ENCODE data around the gene NFIA. TPM values are rescaled to one million over a fixed set of nuclear protein-coding genes. Genes with fewer than 3 reads are reported as not detected.

NFIA gene
- total RNA-seq, 1 experiment from 2014 or later, result 20.9 TPM

- in situ Hi-C loops (cut with HindIII; ENCODE audit: low pct_unique_long_range_greater_than_20kb, low sequenced_read_pairs) (no loop called here), intact Hi-C loops (cut with micrococcal nuclease; ENCODE audit: unreplicated experiment) (no loop called here)
- no peak for TF ChIP-seq CTCF (IDR thresholded peaks at IDR 0.05)
- TF ChIP-seq SIN3A (IDR thresholded peaks at IDR 0.05; ENCODE audit: borderline replicate concordance, insufficient read depth, low read depth, low read length), result no peak
- no peak for TF ChIP-seq TCF7L2 (IDR thresholded peaks at IDR 0.05; ENCODE audit: low read depth, low read length)
- TF ChIP-seq POLR2AphosphoS5 (IDR thresholded peaks at IDR 0.05; ENCODE audit: low read depth, low read length), result no peak
- TF ChIP-seq REST (IDR thresholded peaks at IDR 0.05; ENCODE audit: insufficient read depth in 1 of 2, low read depth in 2 of 2, low read length in 1 of 2), result no peak
- BruUV-seq (replicated peaks), result no TSS peak
- Histone ChIP-seq H3K4me3 (ENCODE audit: low read depth in 2 of 2, low read length in 2 of 2) (no peak overlapping the region), H3K27me3 (ENCODE audit: control insufficient read depth, insufficient read depth, low read length) (no peaks in the 10 kb centered on the region), H3K36me3 (ENCODE audit: control insufficient read depth, insufficient read depth, low read length) (no peaks in the 10 kb centered on the region), H3K4me1 (ENCODE audit: control insufficient read depth, insufficient read depth, low read length) (no peaks in the 10 kb centered on the region), H3K27ac (ENCODE audit: low read length) (no peak overlapping the region), H3K9me3 (ENCODE audit: control insufficient read depth, insufficient read depth, low read depth, low read length) (no peaks in the 10 kb centered on the region)
- CTCF ChIA-PET, result no interaction called here
- ATAC-seq (no peak), DNase-seq (ENCODE audit: low read depth, low spot score) (no peak)
- POLR2A ChIA-PET, result no interaction called here
These were observed 198.1 kb downstream of the NFIA start for GRCh38 chr1:61280452-61280851.

- POLR2A ChIA-PET, result interaction anchor here (0.6 kb wide), 1 partner anchor 40 kb away, joined by 9 read pairs; no protein-coding TSS in a partner anchor
- no peaks in the 10 kb centered on the region for H3K27me3 ChIP-seq (ENCODE audit: control insufficient read depth, insufficient read depth, low read length)
These were observed 200.0 kb downstream of the NFIA start for GRCh38 chr1:61282387-61282786.

More at GRCh38 chr1:61282387-61282786, 200.0 kb downstream of the NFIA start:
- DNase-seq (ENCODE audit: low read depth, low spot score) (no peak), ATAC-seq (no peak)
- Histone ChIP-seq H3K9me3 (ENCODE audit: control insufficient read depth, insufficient read depth, low read depth, low read length) (no peaks in the 10 kb centered on the region), H3K36me3 (ENCODE audit: control insufficient read depth, insufficient read depth, low read length) (no peaks in the 10 kb centered on the region), H3K27ac (ENCODE audit: low read length) (no peak overlapping the region), H3K4me1 (ENCODE audit: control insufficient read depth, insufficient read depth, low read length) (no peaks in the 10 kb centered on the region), H3K4me3 (ENCODE audit: low read depth in 2 of 2, low read length in 2 of 2) (no peak overlapping the region)
- in situ Hi-C loops (cut with HindIII; ENCODE audit: low pct_unique_long_range_greater_than_20kb, low sequenced_read_pairs), result no loop called here
- CTCF ChIA-PET, result no interaction called here
- no peak for TF ChIP-seq POLR2AphosphoS5 (IDR thresholded peaks at IDR 0.05; ENCODE audit: low read depth, low read length)
- no peak for TF ChIP-seq SIN3A (IDR thresholded peaks at IDR 0.05; ENCODE audit: borderline replicate concordance, insufficient read depth, low read depth, low read length)
- no peak for TF ChIP-seq REST (IDR thresholded peaks at IDR 0.05; ENCODE audit: insufficient read depth in 1 of 2, low read depth in 2 of 2, low read length in 1 of 2)
- no peak for TF ChIP-seq TCF7L2 (IDR thresholded peaks at IDR 0.05; ENCODE audit: low read depth, low read length)
- TF ChIP-seq CTCF (IDR thresholded peaks at IDR 0.05), result no peak
- no TSS peak for BruUV-seq (replicated peaks)
- intact Hi-C loops (cut with micrococcal nuclease; ENCODE audit: unreplicated experiment), result no loop called here

All from Panc1 (cell line).